ENCODE data around the gene ZMYND11. TPM values are rescaled to one million over a fixed set of nuclear protein-coding genes. Genes with fewer than 3 reads are reported as not detected.
"Not testable (repeated sequence)": the region's sequence is repeated elsewhere in the genome, so short reads cannot be mapped to it uniquely, and the experiment has no call there.

ZMYND11 gene
- total RNA-seq, 1 donor from 2014 or later, result 25.5 TPM

- DNase-seq (ENCODE audit: low read depth), result no peak
- TF ChIP-seq CTCF (conservative IDR thresholded peaks at IDR 0.05; ENCODE audit: low read depth, low read length), result no peak
- H3K4me3 ChIP-seq (ENCODE audit: low read depth, low read length), result no peak overlapping the region
These were observed 162.3 kb downstream of the ZMYND11 start for GRCh38 chr10:297567-297966.

- no peak for TF ChIP-seq CTCF (conservative IDR thresholded peaks at IDR 0.05; ENCODE audit: low read depth, low read length)
- no peak overlapping the region for H3K4me3 ChIP-seq (ENCODE audit: low read depth, low read length)
- DNase-seq (ENCODE audit: low read depth), result no peak
These were observed 162.8 kb downstream of the ZMYND11 start for GRCh38 chr10:298033-298432.

- DNase-seq (ENCODE audit: low read depth), result no peak
- no peak overlapping the region for H3K4me3 ChIP-seq (ENCODE audit: low read depth, low read length)
- no peak for TF ChIP-seq CTCF (conservative IDR thresholded peaks at IDR 0.05; ENCODE audit: low read depth, low read length)
These were observed 164.3 kb downstream of the ZMYND11 start for GRCh38 chr10:299512-299911.

GRCh38 chr10:299969-300368 lies 164.7 kb downstream of the ZMYND11 start:
- no peak for DNase-seq (ENCODE audit: low read depth)
- H3K4me3 ChIP-seq (ENCODE audit: low read depth, low read length), result no peak overlapping the region
- TF ChIP-seq CTCF (conservative IDR thresholded peaks at IDR 0.05; ENCODE audit: low read depth, low read length), result no peak

GRCh38 chr10:300580-300979 lies 165.3 kb downstream of the ZMYND11 start:
- DNase-seq (ENCODE audit: low read depth); H3K4me3 ChIP-seq (ENCODE audit: low read depth, low read length): not testable (repeated sequence)

GRCh38 chr10:301536-301935 lies 166.3 kb downstream of the ZMYND11 start:
- TF ChIP-seq CTCF (conservative IDR thresholded peaks at IDR 0.05; ENCODE audit: low read depth, low read length), result no peak
- H3K4me3 ChIP-seq (ENCODE audit: low read depth, low read length), result no peak overlapping the region
- no peak for DNase-seq (ENCODE audit: low read depth)

Other genes starting within 250 kb of the ZMYND11 start
- 0.29 and 2.1 TPM in 2 replicates for gene TUBB8, start 86.2 kb upstream of the ZMYND11 start, total RNA-seq

Data from epithelial cell of proximal tubule (primary cell).